HG03196 (cell line): ENCODE data around the gene LMAN1L.
"Not testable (repeated sequence)": the region's sequence is repeated elsewhere in the genome, so short reads cannot be mapped to it uniquely, and the experiment has no call there.

ENCODE experiments used
- ATAC-seq: cut with Tn5 transposase; IDR thresholded peaks from one replicate; pipeline ENCODE4 v1.9.1; 2021; ENCODE audit not compliant: unreplicated experiment

Gene LMAN1L

GRCh38 chr15:74782259-74783071, 30.2 kb upstream of the LMAN1L start:
- ATAC-seq = no peak

DNA sequence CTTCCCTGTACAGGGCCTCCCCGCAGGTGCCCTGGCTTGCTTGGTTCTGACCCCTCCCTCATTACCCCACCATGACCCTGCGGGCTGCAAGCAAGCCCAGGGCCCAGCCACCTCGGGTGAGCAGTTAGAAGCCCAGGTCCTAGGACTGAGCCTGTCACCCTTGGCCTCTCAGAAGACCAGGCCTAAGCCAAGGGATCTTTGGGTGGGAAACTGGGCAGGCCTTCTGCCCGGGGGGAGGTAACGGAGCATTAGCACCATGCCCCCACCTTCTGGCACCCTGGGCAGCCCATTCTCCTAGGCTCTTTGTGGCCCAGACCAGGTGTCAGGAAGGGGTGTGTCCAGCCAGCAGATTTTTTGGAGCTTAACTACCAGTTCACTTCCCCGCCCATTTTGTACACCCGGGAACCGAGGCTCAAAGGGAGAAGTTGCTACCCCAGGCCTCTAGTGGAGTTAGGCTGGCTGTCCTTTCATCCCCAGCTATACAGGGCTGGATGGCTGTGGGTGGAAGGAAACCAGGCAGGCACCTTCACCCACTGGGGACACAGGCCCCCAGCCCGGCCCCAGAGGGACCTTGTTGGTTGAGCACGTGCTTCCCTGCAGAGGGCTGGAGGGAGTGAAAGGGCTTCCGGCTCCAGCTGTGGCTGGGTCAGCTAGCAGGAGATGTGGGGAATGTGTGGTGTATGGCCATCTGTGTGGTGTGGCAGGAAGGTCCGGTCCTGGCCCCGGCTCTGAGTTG, 29.4 kb upstream of the LMAN1L start:
- ATAC-seq = no peak

DNA sequence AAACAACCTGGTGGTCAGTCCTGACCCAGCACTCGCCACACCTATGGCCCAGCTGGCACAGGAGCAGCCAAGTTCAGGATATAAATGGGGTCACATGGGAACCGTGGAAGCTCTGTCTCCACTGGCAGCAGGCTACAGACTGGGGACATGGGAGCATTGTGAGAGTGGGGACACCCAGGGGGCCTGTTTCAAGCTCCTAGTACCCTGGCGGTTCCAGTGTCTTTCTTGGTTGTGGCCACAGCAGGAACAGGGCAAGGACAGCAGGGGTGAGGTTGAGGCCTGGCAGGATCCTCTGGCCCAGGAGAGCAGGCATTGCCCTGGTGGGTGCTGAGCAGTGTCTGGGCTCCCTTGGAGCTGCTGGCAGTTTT, 28.8 kb upstream of the LMAN1L start:
- no peak for ATAC-seq

- no peak for ATAC-seq
Observed at GRCh38 chr15:74784426-74785193, 28.0 kb upstream of the LMAN1L start.

- ATAC-seq = no peak
Observed at GRCh38 chr15:74785194-74786032, 27.2 kb upstream of the LMAN1L start.

DNA sequence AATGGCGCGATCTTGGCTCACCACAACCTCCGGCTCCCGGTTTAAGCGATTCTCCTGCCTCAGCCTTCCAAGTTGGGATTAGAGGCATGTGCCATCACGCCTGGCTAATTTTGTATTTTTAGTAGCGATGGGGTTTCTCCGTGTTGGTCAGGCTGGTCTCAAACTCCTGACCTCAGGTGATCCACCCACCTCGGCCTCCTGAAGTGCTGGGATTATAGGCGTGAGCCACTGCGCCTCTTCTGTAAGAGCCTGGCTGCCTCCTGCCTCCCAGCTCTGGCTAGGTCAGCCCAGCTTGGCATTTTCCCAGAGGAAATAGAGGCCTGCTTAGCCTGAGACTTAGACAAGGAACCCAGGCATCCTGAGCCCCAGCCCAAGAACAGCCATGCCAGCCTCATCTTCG, 26.6 kb upstream of the LMAN1L start:
- not testable (repeated sequence) for ATAC-seq

DNA sequence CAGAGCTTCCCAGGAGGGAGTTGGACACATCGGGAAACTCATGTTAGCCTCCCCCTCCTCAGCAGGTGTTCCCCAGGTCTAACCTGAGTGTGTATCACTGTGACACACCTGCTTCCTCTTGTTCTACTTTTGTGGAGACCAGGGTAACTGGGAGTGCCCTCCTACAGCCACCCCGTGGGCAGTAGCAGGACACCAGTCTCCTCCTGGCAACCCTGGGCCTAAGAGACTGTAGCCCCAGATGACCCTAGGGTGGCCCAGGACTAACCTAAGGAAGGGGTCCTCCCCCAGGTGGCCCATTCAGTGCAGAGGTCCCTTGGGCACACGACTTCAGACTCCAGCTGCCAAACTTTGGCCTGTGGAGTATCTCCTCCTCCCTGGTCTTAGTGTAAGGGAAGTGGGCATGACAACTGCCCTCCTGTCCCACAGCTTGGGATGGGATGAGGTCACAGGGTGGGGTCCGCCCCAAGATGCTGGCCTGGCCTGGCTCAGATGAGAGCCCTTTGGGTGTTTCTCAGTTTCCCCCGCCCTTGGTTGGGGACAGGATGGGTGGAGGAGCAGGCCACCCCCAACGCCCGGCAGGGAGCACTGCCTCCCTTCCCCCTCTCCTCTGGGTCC, 26.0 kb upstream of the LMAN1L start:
- no peak for ATAC-seq

- peak; percentile 36 for ATAC-seq
Observed at GRCh38 chr15:74787251-74788041, 25.2 kb upstream of the LMAN1L start.

- no peak for ATAC-seq
Observed at GRCh38 chr15:74788042-74788682, 24.5 kb upstream of the LMAN1L start.

DNA sequence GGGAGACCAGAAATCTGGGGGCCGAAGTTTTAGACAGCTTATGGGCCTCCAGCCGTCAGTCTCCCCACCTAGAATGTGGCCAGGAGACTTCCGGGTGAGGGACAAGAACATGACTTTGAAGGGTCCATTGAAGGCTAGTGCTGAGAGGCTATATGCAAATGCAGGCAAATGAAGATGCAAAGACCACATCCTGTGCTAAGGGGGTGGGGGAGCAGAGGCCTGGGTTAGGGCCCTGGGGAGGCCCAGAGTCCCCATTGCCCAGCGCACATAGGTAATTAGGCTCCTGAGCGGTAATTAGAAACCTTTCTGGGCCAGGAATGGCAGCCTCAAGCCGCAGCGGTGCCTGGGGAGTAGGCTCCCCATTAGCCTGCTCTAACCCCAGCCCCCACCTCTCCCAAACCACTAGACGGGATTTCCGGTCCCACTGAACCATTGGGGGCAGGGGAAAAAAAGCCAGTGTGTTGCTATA, 23.9 kb upstream of the LMAN1L start:
- peak; percentile 23 for ATAC-seq

DNA sequence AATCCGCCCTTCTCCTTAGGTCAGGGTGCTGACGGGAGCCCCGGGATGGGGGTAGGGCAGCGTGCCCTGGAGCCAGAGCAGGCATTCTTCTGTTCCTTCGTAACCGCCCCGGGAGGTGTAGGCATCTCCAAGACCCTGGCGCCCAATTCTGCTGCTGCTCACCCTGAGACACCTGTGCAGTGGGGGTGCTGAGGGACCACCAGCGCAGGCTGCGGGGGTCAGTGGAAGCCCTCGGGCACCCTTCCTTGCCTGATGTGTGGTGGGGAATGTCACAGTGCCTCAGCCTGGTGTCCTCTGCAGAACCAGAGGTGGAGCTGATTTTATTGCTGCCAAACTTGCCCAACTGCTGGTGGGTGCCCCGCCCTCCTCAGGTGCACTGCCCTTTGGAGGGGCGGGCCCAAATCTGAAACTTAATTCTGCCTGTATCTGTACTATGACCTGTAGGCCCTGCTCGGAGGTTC, 23.4 kb upstream of the LMAN1L start:
- ATAC-seq = no peak

GRCh38 chr15:74789741-74790079, 22.9 kb upstream of the LMAN1L start:
- no peak for ATAC-seq

- ATAC-seq = peak; percentile 16
Observed at GRCh38 chr15:74790080-74790916, 22.3 kb upstream of the LMAN1L start.

- ATAC-seq = no peak
Observed at GRCh38 chr15:74791007-74791406, 21.6 kb upstream of the LMAN1L start.

GRCh38 chr15:74791667-74792066, 21.0 kb upstream of the LMAN1L start:
- ATAC-seq = no peak

DNA sequence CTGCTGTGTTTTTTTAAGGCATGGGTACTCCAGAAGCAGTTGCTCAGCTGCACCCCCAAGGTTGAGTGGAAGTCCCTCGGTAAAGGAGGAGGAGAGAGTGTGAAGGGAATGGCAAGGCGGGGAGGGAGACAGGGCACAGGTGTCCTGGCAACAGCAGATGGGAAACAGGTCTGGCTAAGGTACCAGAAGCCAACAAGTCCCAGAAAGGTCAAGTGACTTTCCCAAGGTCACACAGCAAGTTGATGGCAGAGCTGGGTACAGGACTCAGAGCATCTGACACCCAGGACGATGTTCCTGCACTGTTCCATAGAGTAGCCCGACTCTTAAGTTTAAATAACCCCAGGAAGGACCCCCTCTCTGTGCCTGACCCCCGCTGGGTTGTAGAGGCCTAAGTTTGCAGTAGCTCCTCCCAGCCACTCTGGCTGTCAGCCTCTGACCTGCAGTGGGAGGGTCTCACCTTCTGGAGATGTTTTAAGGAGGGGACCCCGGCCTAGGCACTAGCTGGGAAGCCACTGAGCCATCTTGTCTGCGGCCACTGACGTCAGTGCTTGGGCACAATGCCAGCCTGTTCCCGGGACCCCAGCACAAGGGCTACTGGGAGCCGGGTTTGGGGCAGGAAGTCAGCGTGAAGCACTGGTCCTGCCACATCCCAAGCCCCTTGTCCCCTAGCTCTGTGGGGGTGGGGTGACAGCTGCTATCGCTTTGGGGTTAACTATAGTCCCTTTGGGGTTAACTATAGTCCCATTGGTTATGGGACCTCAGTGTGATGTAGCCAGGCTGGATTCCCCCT, 20.2 kb upstream of the LMAN1L start:
- ATAC-seq = no peak
